RWPE2 (cell line): ENCODE data around the gene NUF2.

Source experiments
- ATAC-seq: fragments of 200-7000 bp; cut with Tn5 transposase; 3 replicates; pipeline ENCODE4 v1.9.1; 2021; ENCODE audit warnings: low read depth
- DNase-seq: peaks from one replicate; pipeline ENCODE4 v3.0.0-alpha.2; 2020; ENCODE audit warnings: low spot score
- H3K27ac ChIP-seq: fragments of 450-650 bp; 2 replicates; pipeline ENCODE4 v1.5.1; 2017; ENCODE audit warnings: mild to moderate bottlenecking; ENCODE audit not compliant: poor library complexity, severe bottlenecking
- H3K27me3 ChIP-seq: fragments of 250-450 bp; sonication (Bioruptor Pico); 2 replicates; pipeline ENCODE4 v1.5.1; 2021; ENCODE audit warnings: mild to moderate bottlenecking, moderate library complexity; ENCODE audit not compliant: insufficient read depth, poor library complexity, severe bottlenecking
- H3K36me3 ChIP-seq: fragments of 250-450 bp; sonication (Bioruptor Pico); 2 replicates; pipeline ENCODE4 v1.5.1; 2020; ENCODE audit warnings: low read depth, mild to moderate bottlenecking, moderate library complexity
- H3K4me1 ChIP-seq: fragments of 250-450 bp; sonication (Bioruptor Pico); 2 replicates; pipeline ENCODE4 v1.5.1; 2021; ENCODE audit warnings: mild to moderate bottlenecking, moderate library complexity; ENCODE audit not compliant: insufficient read depth, poor library complexity, severe bottlenecking
- H3K4me3 ChIP-seq: fragments of 250-450 bp; sonication (Bioruptor Pico); 2 replicates; pipeline ENCODE4 v1.5.1; 2021; ENCODE audit warnings: mild to moderate bottlenecking, moderate library complexity; ENCODE audit not compliant: severe bottlenecking
- H3K9me3 ChIP-seq: fragments of 250-450 bp; sonication (Bioruptor Pico); 2 replicates; pipeline ENCODE4 v1.5.1; 2021; ENCODE audit warnings: mild to moderate bottlenecking, moderate library complexity; ENCODE audit not compliant: severe bottlenecking
- CTCF ChIP-seq: fragments of 450-650 bp; IDR thresholded peaks from one replicate; pipeline ENCODE4 v1.5.1; 2017; ENCODE audit warnings: mild to moderate bottlenecking, moderate library complexity; ENCODE audit not compliant: poor library complexity, severe bottlenecking

The NUF2 gene

GRCh38 chr1:163382395-163382794 lies 60.6 kb downstream of the NUF2 start:
- DNase-seq (no peak), ATAC-seq (no peak)
- H3K9me3 ChIP-seq: no peaks in the 10 kb centered on the region
- no peak overlapping the region for H3K27ac ChIP-seq
- no peaks in the 10 kb centered on the region for H3K36me3 ChIP-seq
- H3K27me3 ChIP-seq: peaks cover 13% of the 10 kb centered on the region
- no peak for TF ChIP-seq CTCF
- H3K4me3 ChIP-seq: no peak overlapping the region
- H3K4me1 ChIP-seq: no peaks in the 10 kb centered on the region

DNA sequence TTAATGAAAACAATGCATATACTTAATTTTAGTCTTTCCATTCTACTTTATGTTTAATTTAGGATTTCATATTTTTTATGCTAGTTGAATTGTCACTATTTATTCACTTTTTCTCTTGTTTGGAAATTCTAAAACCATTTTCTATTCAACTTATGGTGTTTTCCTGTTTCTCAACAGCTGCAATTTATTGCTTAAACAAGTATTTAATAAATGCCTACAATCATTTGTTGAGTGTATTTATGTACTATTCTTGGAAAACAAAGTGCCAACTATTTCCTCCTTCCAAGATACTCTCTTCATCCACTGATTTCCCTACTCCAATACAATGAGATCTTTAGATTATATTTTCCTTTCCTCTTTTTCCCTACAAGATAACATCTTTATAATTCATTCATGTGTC lies 65.4 kb downstream of the NUF2 start:
- Histone ChIP-seq H3K27ac (no peak overlapping the region), H3K36me3 (no peaks in the 10 kb centered on the region), H3K4me1 (no peaks in the 10 kb centered on the region), H3K27me3 (peaks cover 4% of the 10 kb centered on the region), H3K9me3 (no peaks in the 10 kb centered on the region), H3K4me3 (no peak overlapping the region)
- ATAC-seq: no peak
- no peak for TF ChIP-seq CTCF
- no peak for DNase-seq

DNA sequence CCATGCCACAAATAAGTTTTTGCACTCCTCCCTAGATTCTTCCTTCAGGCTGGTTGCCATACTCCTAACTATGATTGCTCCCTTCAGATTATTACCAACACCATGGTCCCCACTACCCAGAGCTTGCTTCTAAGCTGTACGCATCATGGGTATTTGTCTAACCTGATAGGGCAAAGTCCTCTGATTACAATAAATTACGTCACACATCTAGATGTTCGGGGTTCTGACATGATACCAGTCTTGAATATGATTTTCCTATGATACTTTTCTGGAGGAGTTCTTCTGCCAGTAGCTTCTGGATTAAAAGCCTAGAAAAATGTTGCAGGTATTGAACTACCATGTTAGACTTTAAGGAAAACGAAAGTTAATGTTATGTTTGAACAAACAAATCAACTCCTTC lies 67.2 kb downstream of the NUF2 start:
- ATAC-seq: no peak
- no peak for TF ChIP-seq CTCF

GRCh38 chr1:163395790-163396189 lies 74.0 kb downstream of the NUF2 start:
- Histone ChIP-seq H3K9me3 (no peaks in the 10 kb centered on the region), H3K27me3 (no peaks in the 10 kb centered on the region), H3K4me3 (no peak overlapping the region), H3K4me1 (no peaks in the 10 kb centered on the region), H3K27ac (no peak overlapping the region), H3K36me3 (no peaks in the 10 kb centered on the region)
- no peak for ATAC-seq
- no peak for TF ChIP-seq CTCF
- DNase-seq: no peak

More for the DNA sequence above, 67.2 kb downstream of the NUF2 start:
- no peak for DNase-seq
- H3K27ac ChIP-seq: no peak overlapping the region
- no peaks in the 10 kb centered on the region for H3K4me1 ChIP-seq
- no peak overlapping the region for H3K4me3 ChIP-seq
- no peaks in the 10 kb centered on the region for H3K36me3 ChIP-seq
- no peaks in the 10 kb centered on the region for H3K9me3 ChIP-seq
- no peaks in the 10 kb centered on the region for H3K27me3 ChIP-seq

DNA sequence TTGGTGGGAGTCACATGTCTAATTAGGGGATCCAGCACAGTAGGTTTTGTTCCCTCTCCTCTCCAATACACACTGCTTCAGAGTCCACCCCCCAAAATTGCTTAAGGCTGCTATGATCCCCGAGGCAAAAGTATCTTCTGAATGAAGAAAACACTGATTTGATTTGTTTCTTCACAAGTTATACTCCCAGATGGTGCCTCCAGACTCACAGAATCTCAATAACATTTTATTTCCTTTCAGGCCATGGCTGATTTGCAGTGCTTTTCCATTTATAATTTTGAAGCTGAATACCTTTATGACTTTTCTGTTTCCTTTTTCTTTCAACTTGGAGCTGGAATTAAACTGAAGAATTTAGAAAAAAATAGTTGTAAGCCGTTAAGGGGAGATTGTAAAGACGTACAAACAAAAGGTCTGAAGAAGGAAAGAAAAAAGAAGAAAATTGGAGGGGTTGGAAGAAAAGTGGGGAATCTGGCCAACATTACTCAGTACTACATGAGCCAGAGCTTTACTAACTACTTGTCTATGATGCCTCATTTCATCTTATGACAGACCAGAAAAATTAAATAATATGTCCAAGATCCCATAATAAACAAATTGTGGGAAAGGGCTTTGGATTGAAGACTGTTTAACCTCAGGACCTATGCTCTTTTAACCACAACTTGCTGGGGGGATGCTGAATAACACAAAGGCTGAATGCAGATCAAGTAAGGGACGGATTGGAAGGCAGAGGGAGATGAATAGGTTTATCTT lies 75.9 kb downstream of the NUF2 start:
- H3K9me3 ChIP-seq: no peaks in the 10 kb centered on the region
- TF ChIP-seq CTCF: no peak

More for the DNA sequence above, 75.9 kb downstream of the NUF2 start:
- Histone ChIP-seq H3K27me3 (no peaks in the 10 kb centered on the region), H3K27ac (no peak overlapping the region), H3K4me1 (no peaks in the 10 kb centered on the region), H3K4me3 (no peak overlapping the region), H3K36me3 (no peaks in the 10 kb centered on the region)
- no peak for ATAC-seq
- no peak for DNase-seq
